Stimulated activated CD4-positive, alpha-beta T cell treated with anti-CD3 and anti-CD28 coated beads, TNF-alpha, amount 100 ng/mL, for 24 hours (primary cell): ENCODE results near the gene OR4D10.

Experiments
- DNase-seq, 3 experiments: peaks; one replicate each; pipeline ENCODE4 v3.0.0-alpha.2; 2020; ENCODE audit warnings: low read depth in 3 of 3

The OR4D10 gene

DNA sequence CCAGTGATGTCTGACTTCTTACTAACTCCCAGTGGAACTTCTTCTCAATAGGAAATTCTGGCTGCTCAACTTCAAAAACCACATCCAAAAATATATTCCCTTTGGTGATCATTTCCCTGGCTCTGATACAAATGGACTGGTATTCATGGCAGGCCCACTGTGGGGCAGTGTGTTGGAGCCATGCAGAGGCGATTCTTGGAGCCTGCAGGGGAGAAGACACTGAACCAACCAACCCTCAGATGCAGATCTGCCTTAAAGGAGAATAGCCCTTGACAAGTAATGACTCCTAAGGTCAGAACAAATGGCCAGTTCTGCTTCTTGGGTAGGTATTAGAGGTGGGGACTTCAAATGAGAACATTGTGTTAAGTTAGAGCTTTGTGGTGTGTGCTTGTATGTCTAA is 50.4 kb downstream of the OR4D10 start:
- DNase-seq = no peak

DNA sequence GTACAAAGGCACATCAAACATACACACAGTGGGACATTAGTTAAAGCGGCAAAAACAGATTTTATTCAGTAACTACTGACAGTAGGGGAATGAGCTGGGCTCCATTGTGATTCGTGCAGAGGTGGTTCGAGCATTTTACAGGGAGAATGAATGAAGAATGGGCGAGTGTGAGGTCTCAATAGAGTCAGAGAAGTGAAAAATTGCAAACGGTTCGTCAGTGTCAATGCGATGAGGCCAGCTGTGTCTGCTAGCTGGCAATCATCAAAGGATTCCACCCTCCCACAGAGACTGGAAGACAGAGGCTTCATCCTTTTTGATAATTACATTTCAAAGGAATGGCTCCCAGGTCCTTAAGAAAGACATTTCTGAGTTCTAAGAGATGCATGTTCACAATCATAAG is 55.6 kb downstream of the OR4D10 start:
- no peak for DNase-seq
